MCF 10A (cell line): ENCODE results near the gene FBLN1. TPM values are rescaled to one million over a fixed set of nuclear protein-coding genes. Genes with fewer than 3 reads are reported as not detected.

ENCODE experiments used
- BruUV-seq: library from RNA; stranded (reverse); fragments of 400-500 nt; replicated peaks from 2 replicates; lab custom pipeline; 2021; lab: Mats Ljungman, UMichigan
- CTCF ChIA-PET: fragments of 300-600 bp; sonication (Branson Sonifier 250); formaldehyde crosslinking; extraction: SDS; loops from one replicate; lab custom pipeline; 2021; ENCODE audit warnings: antibody characterized with exemption, inconsistent platforms; lab: Yijun Ruan, JAX
- POLR2A ChIA-PET: fragments of 300-600, 350-650 bp; sonication (Branson Sonifier 250); formaldehyde crosslinking; extraction: SDS; loops from one replicate; lab custom pipeline; 2020; ENCODE audit warnings: antibody characterized with exemption, inconsistent platforms; lab: Yijun Ruan, JAX
- DNase-seq: peaks from one replicate; pipeline ENCODE4 v3.0.0-alpha.2; 2018; ENCODE audit not compliant: unreplicated experiment
- H3K27ac Mint-ChIP-seq: one replicate; pipeline ENCODE4 v1.8.0; 2022; ENCODE audit warnings: mild to moderate bottlenecking, low read depth, mixed read lengths; ENCODE audit not compliant: unreplicated experiment
- H3K27me3 Mint-ChIP-seq: one replicate; pipeline ENCODE4 v1.8.0; 2022; ENCODE audit warnings: mixed read lengths; ENCODE audit not compliant: insufficient read depth, unreplicated experiment
- H3K36me3 Mint-ChIP-seq: one replicate; pipeline ENCODE4 v1.8.0; 2022; ENCODE audit warnings: mild to moderate bottlenecking, moderate library complexity, mixed read lengths; ENCODE audit not compliant: insufficient read depth, unreplicated experiment
- H3K4me1 Mint-ChIP-seq: one replicate; pipeline ENCODE4 v1.8.0; 2022; ENCODE audit warnings: mixed read lengths; ENCODE audit not compliant: insufficient read depth, unreplicated experiment
- H3K4me3 Mint-ChIP-seq: one replicate; pipeline ENCODE4 v1.8.0; 2022; ENCODE audit warnings: mild to moderate bottlenecking, moderate library complexity, mixed read lengths; ENCODE audit not compliant: unreplicated experiment
- H3K9me3 Mint-ChIP-seq: one replicate; pipeline ENCODE4 v1.8.0; 2022; ENCODE audit warnings: mixed read lengths; ENCODE audit not compliant: unreplicated experiment
- intact Hi-C: fragments of 100-400 bp; cut with micrococcal nuclease; formaldehyde crosslinking; loops from 2 replicates; pipeline ENCODE4 v1.14.1; 2022
- total RNA-seq: library from RNA; stranded (reverse); gene quantifications from 2 replicates; pipeline ENCODE4 v1.2.3, GENCODE V29; 2022
- TF ChIP-seq, protein P1 (sequence below): fragments of 200-600 bp; IDR thresholded peaks from one replicate; pipeline ENCODE4 v1.8.0; 2022; ENCODE audit warnings: antibody characterized with exemption, mild to moderate bottlenecking; ENCODE audit not compliant: unreplicated experiment

The FBLN1 gene
- total RNA-seq, 1 experiment from 2014 or later = 110 TPM

GRCh38 chr22:45612451-45612901 lies 109.8 kb downstream of the FBLN1 start:
- Mint-ChIP-seq H3K27me3 (no peaks in the 10 kb centered on the region), H3K4me3 (peak overlapping the region; percentile 51), H3K27ac (peak overlapping the region; percentile 21), H3K4me1 (peaks cover 22% of the 10 kb centered on the region), H3K36me3 (no peaks in the 10 kb centered on the region), H3K9me3 (no peaks in the 10 kb centered on the region)
- intact Hi-C loops = no loop called here
- ChIA-PET CTCF (interaction anchor here (0.6 to 1.1 kb wide), 6 partner anchors 14 to 371 kb away, joined by 3 to 5 read pairs (median 4); no protein-coding TSS in a partner anchor), POLR2A (interaction anchor here (0.6 to 1.2 kb wide), 5 partner anchors 9 to 451 kb away, joined by 3 to 4 read pairs (median 3); no protein-coding TSS in a partner anchor)
- TF ChIP-seq, protein P1, sequence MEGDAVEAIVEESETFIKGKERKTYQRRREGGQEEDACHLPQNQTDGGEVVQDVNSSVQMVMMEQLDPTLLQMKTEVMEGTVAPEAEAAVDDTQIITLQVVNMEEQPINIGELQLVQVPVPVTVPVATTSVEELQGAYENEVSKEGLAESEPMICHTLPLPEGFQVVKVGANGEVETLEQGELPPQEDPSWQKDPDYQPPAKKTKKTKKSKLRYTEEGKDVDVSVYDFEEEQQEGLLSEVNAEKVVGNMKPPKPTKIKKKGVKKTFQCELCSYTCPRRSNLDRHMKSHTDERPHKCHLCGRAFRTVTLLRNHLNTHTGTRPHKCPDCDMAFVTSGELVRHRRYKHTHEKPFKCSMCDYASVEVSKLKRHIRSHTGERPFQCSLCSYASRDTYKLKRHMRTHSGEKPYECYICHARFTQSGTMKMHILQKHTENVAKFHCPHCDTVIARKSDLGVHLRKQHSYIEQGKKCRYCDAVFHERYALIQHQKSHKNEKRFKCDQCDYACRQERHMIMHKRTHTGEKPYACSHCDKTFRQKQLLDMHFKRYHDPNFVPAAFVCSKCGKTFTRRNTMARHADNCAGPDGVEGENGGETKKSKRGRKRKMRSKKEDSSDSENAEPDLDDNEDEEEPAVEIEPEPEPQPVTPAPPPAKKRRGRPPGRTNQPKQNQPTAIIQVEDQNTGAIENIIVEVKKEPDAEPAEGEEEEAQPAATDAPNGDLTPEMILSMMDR = no peak
- peak; percentile 81 for DNase-seq
- no TSS peak for BruUV-seq

DNA sequence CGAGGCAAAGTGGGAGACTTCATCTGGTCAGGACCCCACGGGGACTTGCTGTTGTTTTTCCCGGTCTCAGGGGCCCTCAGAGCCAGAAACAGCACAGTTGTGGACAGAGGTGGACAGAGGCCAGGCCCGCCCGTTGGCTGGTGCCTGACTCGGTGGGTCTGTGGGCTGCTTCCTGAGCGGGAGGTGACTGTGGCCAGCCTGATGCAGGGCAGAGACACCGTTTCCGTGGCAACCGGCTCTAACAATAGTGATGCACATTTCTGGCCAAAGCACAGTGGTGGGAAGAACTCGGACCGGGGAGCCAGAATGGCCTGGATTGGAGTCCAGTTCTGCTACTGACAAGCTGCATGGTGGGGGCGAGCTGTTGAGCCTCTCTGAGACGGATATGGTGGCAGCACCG lies 110.3 kb downstream of the FBLN1 start:
- BruUV-seq = no TSS peak
- peaks cover 22% of the 10 kb centered on the region for H3K4me1 Mint-ChIP-seq
- peak overlapping the region; percentile 51 for H3K4me3 Mint-ChIP-seq
- TF ChIP-seq, protein P1 = no peak
- intact Hi-C loops = no loop called here
- H3K27me3 Mint-ChIP-seq = no peaks in the 10 kb centered on the region
- H3K36me3 Mint-ChIP-seq = no peaks in the 10 kb centered on the region
- peak overlapping the region; percentile 21 for H3K27ac Mint-ChIP-seq
- ChIA-PET POLR2A (interaction anchor here (1.2 kb wide), 3 partner anchors 9 to 451 kb away, joined by 3 to 4 read pairs (median 4); no protein-coding TSS in a partner anchor), CTCF (interaction anchor here (0.6 to 1.0 kb wide), 3 partner anchors 13 to 250 kb away, joined by 3 to 5 read pairs (median 4); no protein-coding TSS in a partner anchor)
- no peaks in the 10 kb centered on the region for H3K9me3 Mint-ChIP-seq
- DNase-seq = no peak

GRCh38 chr22:45615364-45615763 lies 112.7 kb downstream of the FBLN1 start:
- H3K27me3 Mint-ChIP-seq = no peaks in the 10 kb centered on the region
- H3K4me1 Mint-ChIP-seq = peaks cover 12% of the 10 kb centered on the region
- no peaks in the 10 kb centered on the region for H3K9me3 Mint-ChIP-seq
- POLR2A ChIA-PET = interaction anchor here (1.1 kb wide), 1 partner anchor 24 kb away, joined by 3 read pairs; no protein-coding TSS in a partner anchor
- H3K27ac Mint-ChIP-seq = no peak overlapping the region
- TF ChIP-seq, protein P1 = no peak
- no peak for DNase-seq
- H3K36me3 Mint-ChIP-seq = no peaks in the 10 kb centered on the region
- BruUV-seq = no TSS peak
- CTCF ChIA-PET = interaction anchor here (0.6 kb wide), 2 partner anchors 174 to 258 kb away, joined by 3 to 4 read pairs; no protein-coding TSS in a partner anchor
- no peak overlapping the region for H3K4me3 Mint-ChIP-seq
- intact Hi-C loops = no loop called here

DNA sequence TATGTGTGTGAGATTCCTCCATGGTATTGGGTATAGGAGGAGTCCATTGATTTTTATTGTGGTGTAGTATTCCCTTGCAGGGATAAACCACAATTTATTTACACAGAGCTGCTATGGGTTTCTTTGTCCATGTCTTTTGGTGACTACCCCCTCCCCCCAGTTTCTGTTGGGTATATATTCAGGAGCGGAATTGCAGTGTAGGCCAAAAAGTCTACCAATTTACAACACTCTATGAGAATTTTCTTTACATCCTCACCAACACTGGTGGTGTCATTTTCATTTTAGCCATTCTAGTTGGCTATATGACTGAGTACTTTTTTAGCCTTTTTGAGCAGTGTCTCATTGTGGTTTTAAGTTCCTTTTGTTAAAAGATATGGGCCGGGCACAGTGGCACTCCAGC lies 113.7 kb downstream of the FBLN1 start:
- Mint-ChIP-seq H3K9me3 (no peaks in the 10 kb centered on the region), H3K27me3 (no peaks in the 10 kb centered on the region), H3K36me3 (no peaks in the 10 kb centered on the region), H3K27ac (no peak overlapping the region), H3K4me3 (no peak overlapping the region), H3K4me1 (peaks cover 10% of the 10 kb centered on the region)
- no TSS peak for BruUV-seq
- ChIA-PET POLR2A (no interaction called here), CTCF (interaction anchor here (0.7 to 1.2 kb wide), 2 partner anchors 238 to 389 kb away, joined by 3 read pairs; no protein-coding TSS in a partner anchor)
- DNase-seq = no peak
- intact Hi-C loops = no loop called here
- TF ChIP-seq, protein P1 = no peak
